Stimulated activated naive CD8-positive, alpha-beta T cell treated with anti-CD3 and anti-CD28 coated beads, Interleukin-15, amount 100 ng/mL, for 72 hours (primary cell): Measurements from ENCODE around the gene C9orf153.

Experiments used
- ATAC-seq: fragments of 150-1000 bp; cut with Tn5 transposase; 2 replicates; pipeline ENCODE4 v1.10.0; 2021; ENCODE audit warnings: mild to moderate bottlenecking, moderate library complexity
- DNase-seq, 2 donors: peaks; one replicate each; pipeline ENCODE4 v3.0.0; 2021 to 2022
- H3K27ac Mint-ChIP-seq, 2 donors: one replicate each; pipeline ENCODE4 v1.8.0; 2022; ENCODE audit warnings: mild to moderate bottlenecking in 2 of 2, mixed read lengths in 2 of 2, moderate library complexity in 2 of 2
- H3K27me3 Mint-ChIP-seq: one replicate; pipeline ENCODE4 v1.8.0; 2022; ENCODE audit warnings: mixed read lengths
- H3K4me1 Mint-ChIP-seq: one replicate; pipeline ENCODE4 v1.8.0; 2022; ENCODE audit warnings: mild to moderate bottlenecking, mixed read lengths
- H3K4me3 Mint-ChIP-seq, 2 donors: one replicate each; pipeline ENCODE4 v1.8.0; 2022; ENCODE audit warnings: mild to moderate bottlenecking in 2 of 2, mixed read lengths in 2 of 2, moderate library complexity in 1 of 2
- H3K9me3 Mint-ChIP-seq, 2 donors: one replicate each; pipeline ENCODE4 v1.8.0; 2022; ENCODE audit warnings: mixed read lengths in 2 of 2

C9orf153 gene

DNA sequence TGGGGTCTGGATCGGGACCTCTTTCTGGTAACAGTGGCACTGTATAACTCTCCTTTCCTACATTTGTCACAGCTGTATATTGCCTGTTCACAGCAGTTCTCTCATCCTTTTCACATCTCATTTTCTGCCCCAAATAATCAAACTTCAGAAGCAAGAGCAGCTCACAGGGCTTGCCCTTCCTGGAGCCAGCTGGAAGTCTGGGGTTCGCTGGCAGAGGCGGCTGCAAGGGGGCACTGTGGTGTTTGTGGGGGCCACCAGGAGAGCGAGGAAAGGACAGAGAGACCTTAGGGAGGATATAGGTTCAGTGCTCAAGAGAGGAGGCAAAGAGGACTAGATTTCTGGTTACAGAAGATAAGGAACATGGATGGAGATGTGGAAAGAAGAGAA lies 75.3 kb downstream of the C9orf153 start:
- H3K9me3 Mint-ChIP-seq, result no peaks in the 10 kb centered on the region
- H3K27me3 Mint-ChIP-seq, result peaks cover 8% of the 10 kb centered on the region
- ATAC-seq (no peak), DNase-seq (no peak)
- no peak overlapping the region for H3K27ac Mint-ChIP-seq
- H3K4me3 Mint-ChIP-seq, result no peak overlapping the region
- no peaks in the 10 kb centered on the region for H3K4me1 Mint-ChIP-seq

DNA sequence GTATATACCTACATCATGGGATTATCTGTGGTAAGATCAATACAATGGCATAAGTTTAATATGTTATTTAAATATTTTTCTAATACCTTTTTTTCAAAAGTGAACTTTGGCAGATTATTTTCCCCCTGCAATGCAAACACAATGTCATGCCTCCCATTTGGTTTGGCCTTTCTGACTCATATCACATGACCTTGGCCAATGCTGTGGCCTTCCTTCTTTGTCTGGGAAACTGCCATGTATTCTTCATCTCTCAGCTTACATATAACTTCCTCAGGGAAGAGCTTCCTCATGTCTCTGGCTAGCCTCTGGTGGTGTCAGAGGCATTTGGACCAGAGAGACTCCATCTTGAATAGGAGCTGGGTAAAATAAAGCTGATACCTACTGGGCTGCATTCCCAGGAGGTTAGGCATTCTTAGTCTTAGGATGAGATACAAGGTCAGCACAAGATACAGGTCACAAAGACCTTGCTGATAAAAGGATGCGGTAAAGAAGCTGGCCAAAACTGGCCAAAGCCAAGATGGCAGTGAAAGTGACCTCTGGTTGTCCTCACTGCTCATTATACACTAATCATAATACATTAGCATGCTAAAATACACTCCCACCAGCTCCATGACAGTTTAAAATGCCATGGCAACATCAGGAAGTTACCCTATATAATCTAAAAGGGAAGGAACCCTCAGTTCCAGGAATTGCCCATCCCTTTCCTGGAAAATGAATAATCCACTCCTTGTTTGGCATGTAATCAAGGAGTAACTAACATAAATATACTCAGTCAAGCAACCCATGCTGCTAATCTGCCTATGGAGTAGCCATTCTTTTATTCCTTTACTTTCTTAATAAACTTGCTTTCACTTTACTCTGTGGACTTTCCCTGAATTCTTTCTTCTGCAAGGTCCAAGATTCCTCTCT lies 76.0 kb downstream of the C9orf153 start:
- no peaks in the 10 kb centered on the region for H3K4me1 Mint-ChIP-seq
- peaks cover 8% of the 10 kb centered on the region for H3K27me3 Mint-ChIP-seq
- H3K4me3 Mint-ChIP-seq, result no peak overlapping the region
- H3K27ac Mint-ChIP-seq, result no peak overlapping the region
- H3K9me3 Mint-ChIP-seq, result no peaks in the 10 kb centered on the region
- DNase-seq (no peak), ATAC-seq (no peak)

DNA sequence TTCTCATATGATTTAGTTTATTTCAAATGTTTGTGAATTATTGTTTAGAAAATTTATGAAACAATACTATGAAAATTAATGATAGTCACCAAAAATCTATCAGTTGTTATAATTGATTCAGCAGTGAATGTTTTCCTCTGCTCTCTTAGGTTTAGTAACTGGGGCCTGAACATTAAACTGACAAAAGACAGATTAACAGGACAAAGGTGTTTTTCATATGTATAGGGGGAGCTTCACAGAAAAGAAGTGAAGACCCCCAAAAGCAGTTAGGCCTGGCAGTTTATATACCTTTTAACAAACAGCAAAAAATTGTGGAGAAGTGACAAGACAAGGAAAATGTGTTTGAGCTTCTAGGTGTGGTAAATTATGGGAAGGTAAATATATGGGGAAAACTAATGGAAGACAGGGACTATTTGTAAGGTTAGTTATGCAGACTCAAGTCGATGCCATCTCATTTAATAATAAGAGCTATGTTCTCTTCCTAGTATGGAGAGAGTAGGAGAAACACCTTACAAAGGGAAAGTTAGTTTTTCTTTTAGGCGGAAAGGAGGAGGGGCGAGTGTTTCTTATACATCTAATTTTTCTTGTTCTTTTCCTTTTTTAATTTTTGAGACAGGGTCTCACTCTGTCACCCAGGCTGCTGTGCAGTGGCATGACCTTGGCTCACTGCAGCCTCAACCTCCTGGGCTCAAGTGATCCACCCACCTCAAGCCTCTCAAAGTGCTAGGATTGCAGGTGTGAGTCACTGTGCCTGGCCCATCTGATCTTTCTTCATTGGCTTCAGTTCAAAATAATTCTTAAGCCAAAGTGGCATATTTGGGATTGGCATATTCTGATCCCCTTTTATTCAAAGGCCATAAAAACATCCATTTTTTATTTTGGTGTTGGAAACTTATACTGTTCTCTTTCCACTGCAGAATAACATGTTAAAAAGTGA lies 77.8 kb downstream of the C9orf153 start:
- DNase-seq (no peak), ATAC-seq (no peak)
- Mint-ChIP-seq H3K9me3 (no peaks in the 10 kb centered on the region), H3K27ac (no peak overlapping the region), H3K4me3 (no peak overlapping the region), H3K27me3 (peaks cover 8% of the 10 kb centered on the region), H3K4me1 (no peaks in the 10 kb centered on the region)

DNA sequence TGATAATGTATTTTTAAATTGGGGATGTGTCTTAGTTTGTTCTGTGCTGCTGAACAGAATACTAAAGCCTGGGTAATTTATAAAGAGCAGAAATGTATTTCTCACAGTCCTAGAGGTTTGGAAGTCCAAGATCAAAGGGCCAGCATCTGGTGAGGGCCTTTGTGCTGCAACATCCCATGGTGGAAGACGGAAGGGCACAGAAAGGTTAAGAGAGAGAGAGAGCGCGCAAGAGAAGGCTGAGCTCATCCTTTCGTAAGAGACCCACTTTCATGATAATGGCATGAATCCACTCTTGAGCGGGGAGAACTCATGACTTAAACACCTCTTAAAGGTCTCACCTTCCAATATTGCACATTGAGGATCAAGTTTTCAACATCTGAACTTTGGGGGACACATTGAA lies 81.0 kb downstream of the C9orf153 start:
- H3K27ac Mint-ChIP-seq, result no peak overlapping the region
- no peaks in the 10 kb centered on the region for H3K4me1 Mint-ChIP-seq

DNA sequence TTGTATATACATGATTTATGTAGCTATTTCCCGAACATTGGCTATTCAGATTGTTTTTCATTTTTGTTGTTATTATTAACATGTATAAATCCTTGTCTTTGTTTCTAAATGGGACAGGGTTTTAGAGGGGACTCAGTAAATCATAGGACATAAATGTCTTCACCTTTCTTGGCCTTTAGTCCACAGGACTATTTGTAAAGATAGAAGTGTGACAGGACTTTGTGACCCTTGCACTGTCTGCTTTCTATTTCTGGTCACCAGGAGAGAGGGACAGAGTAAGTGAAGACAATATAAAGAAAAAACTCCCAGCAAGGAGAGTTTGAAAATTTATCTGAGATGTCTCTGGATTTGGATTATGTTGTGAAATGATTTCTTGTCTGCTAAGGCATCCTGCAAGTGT lies 81.5 kb downstream of the C9orf153 start:
- Mint-ChIP-seq H3K27ac (no peak overlapping the region), H3K4me3 (no peak overlapping the region), H3K4me1 (no peaks in the 10 kb centered on the region), H3K27me3 (no peaks in the 10 kb centered on the region), H3K9me3 (no peaks in the 10 kb centered on the region)
- ATAC-seq (no peak), DNase-seq (no peak)

More for the DNA sequence above, 81.0 kb downstream of the C9orf153 start:
- Mint-ChIP-seq H3K27me3 (no peaks in the 10 kb centered on the region), H3K4me3 (no peak overlapping the region), H3K9me3 (no peaks in the 10 kb centered on the region)
- DNase-seq, result no peak
- no peak for ATAC-seq

DNA sequence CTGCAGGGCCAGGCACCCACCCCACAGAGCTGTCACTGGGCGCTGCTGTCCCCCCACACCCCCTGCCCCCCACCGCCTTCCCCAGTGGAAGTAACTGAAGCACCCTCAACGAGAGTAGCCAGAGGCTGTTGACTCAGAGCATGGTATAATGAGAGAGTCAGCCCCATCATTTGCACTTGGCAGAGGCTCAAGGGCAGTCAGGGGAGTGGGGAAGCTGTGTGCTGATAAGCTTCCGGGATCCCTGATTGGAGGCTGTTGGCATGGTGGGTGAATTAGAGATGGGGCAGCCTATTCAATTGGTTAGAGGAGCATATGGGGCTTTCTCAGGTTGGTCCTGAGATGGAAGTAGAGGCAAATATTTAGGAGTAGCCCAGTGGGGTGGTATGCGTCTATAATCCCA lies 83.0 kb downstream of the C9orf153 start:
- H3K9me3 Mint-ChIP-seq, result no peaks in the 10 kb centered on the region
- H3K27me3 Mint-ChIP-seq, result no peaks in the 10 kb centered on the region
- no peaks in the 10 kb centered on the region for H3K4me1 Mint-ChIP-seq
- no peak overlapping the region for H3K4me3 Mint-ChIP-seq
- no peak overlapping the region for H3K27ac Mint-ChIP-seq
- DNase-seq (no peak), ATAC-seq (no peak)

DNA sequence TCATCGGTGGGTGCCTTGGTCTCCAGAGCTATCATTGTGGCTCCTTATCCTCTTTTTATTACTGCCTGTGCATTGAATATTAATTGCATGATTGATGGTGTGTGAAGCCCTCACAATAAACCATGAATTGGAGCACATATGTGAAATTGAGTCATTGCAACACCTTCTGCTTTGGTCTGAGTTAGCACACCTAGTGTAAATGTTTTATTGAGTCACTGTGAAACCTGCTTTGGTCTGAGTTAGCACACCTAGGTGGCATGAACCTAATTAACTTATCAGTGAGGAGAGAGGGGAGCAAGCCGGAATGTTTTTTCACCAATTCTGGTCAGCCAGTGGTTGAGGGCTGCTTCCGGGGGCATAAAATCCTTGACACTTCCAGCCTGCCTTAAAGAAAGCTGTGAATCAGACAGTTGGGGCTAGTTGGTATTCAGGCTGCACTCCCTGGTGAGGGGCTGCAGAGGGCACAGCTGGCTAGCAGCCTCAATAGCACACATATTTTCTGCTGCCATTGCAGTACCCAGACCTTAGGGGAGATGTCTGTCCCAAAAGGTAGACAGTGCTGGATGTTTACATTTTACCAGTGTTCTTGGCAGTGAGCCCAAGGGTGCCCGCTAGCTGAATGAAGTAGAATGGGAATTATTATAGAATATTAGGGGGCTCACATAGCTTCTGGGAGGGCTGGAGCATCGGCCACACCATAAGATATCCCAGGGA lies 83.6 kb downstream of the C9orf153 start:
- no peak overlapping the region for H3K4me3 Mint-ChIP-seq
- H3K4me1 Mint-ChIP-seq, result no peaks in the 10 kb centered on the region
- no peaks in the 10 kb centered on the region for H3K27me3 Mint-ChIP-seq
- ATAC-seq, result no peak
- no peak for DNase-seq
- no peak overlapping the region for H3K27ac Mint-ChIP-seq
- no peaks in the 10 kb centered on the region for H3K9me3 Mint-ChIP-seq

DNA sequence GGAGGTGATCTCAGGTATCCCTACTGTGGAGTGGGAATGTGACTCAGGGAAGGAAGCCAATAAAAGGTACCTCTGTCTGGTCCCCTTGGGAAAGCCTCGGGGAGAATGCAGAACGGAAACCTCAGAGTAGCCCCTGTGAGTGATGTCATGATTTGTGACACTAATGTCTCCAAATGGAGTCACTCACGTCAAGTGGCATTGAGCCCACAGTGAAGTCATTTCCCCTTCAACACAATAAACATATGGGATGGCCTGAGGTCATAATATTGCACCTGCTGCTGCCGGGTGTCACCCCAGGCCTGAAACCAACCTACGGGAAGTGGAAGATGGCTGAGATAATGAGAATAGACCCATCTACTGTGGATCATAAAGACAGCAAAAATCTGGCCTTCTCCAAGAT lies 84.2 kb downstream of the C9orf153 start:
- ATAC-seq (no peak), DNase-seq (no peak)
- Mint-ChIP-seq H3K4me1 (no peaks in the 10 kb centered on the region), H3K9me3 (no peaks in the 10 kb centered on the region), H3K27me3 (no peaks in the 10 kb centered on the region), H3K4me3 (no peak overlapping the region), H3K27ac (no peak overlapping the region)
